NCI-H1436 (cell line): Measurements from ENCODE around the gene CCDC71L.

Source experiments
- DNase-seq: peaks from one replicate; lab custom pipeline; 2025; lab: John Stamatoyannopoulos, UW

Gene CCDC71L

DNA sequence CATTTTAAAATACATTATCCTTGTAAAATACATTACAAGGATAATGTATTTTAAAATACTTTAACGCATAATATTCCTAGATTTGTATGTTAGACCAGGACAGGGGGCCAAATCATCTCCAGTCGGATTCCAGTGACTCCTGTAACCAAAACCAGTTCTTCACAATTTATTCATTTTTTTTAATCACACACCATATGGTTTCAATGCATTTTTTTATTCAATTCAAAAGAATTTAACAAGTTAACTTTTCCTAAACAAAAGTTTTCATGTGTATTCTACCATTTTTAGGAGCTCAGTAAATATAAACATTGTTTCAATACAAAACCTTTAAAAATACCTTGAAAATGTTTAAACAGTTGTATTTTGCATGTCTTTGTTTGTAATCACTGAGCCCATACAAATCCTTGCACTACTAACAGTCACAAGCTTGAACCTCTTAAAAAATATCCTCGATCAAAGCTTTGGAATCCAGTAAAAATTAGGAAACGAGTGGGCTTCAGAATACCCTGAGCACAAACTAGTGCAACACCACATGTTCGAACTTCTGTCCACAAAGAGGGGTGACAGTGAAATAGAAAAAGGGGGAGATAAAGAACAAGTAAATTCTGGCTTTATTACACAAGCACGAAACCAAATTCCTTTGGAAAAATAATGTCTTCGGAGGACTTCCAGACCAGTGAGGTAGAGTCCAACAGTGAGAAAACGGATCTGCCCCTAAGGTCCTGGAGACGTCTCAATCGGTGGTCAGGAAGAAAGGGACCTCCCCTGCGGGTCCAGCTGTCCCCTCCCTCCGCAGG is 1.6 kb downstream of the CCDC71L start:
- no peak for DNase-seq

DNA sequence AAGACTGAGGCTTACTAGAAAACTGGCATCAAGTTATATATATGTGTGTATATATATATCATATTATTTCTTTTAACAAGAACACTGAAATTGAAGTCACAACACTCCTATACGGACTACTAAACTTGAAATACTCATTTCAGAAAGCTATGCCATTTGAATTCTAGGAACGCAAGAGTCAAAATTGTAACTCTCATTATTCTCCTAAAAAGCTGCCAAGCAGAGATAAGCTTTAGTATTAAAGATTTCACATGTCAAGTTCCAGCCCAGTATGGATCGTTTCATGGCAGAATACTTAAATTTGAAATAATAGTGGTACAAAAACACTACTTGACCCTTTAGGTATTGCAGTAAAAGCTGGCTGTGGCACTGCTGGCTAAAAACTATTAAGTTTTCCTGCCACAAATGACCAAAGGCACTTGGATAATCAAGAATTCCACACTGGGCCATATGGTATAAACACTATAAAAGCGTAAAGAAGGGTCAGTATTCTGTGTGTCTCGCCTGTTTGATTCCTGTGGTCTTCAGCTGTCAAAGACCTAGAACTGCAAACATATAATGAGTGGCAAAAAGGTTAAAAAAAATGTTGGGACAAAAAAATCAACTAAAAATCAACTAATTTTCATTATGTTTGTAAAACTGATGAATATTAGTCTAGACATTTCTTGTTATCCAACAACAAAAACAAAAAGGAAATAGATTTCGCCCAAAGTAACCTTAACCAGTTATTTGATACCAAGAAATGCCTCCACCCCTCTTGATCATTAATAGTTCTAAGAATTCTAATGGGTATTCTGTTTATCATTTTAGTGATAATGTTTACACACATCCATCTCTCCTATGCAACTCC is 2.4 kb downstream of the CCDC71L start:
- no peak for DNase-seq

DNA sequence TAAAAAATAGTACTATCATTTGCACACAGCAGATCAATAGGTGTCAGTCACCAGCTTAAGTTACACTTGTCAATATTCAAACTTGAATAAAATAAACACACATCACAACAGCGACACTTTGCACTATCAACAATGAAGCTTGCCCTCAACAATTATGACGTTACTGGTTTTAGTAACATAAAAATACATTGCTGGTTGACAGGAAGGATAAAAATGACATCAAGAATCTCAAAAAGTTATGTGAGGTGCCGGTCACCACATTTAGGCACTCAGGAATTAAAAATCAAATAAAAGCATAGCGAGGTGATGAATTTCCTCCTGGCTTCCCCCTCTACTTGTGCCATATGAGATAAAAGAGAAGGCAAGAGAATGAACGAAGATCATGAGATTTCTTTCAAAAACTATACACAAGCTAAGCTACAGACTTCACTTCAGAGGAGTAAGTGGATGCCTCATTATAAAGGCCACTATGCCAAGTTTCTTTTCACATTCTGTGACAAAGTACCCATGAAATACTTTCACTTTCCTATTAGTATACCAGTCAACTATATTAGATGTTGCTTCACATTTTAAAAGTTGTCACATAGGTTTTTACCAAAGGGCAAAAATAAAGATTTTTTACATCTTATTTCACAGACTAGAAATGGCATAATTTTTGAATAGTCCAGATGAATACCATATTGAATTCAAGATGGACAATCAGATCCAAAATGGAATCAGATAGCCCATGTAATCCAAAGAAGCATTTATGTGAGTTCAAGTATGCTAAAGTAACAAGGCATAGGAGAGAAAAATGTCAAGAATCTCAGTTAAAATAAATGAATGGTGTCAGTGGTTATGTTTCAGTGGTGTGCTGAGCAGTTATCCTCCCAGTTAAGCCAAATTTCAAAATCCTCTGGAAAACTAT is 3.6 kb downstream of the CCDC71L start:
- no peak for DNase-seq

DNA sequence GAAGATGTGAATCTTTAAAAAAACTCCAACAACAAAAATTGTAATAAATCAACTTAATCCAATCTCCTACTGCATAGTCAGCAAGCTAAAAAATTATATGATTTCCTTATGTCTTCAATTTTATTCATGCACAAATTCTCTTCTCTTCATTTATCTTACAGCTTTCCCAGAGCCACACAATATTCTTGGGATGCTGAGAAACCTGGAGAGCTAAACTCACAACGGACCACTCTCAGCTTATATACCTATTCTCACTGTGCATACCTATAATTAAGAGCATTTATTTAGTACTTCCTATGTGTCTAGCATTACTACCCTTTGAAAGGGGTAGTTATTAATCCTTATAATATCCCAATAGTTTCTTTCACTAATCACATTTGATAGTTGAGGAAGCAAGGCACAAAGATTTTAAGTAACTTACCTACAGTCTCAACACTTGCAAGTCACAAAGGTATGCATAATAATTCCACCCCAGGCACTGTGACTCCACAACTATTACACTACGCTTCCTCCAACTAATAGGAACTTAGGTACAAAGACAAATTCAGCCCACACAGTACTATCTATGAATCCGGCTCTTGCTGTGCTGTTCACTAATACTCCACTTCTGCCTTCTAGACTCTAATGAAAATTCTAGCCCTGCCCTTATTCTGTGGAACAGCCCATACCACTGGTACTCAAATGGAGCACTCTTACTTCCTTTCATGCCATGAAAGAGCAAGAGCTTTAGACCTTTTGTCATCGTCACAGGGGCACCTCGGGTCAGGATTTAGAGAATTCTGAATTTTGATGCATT is 5.1 kb downstream of the CCDC71L start:
- DNase-seq: no peak

DNA sequence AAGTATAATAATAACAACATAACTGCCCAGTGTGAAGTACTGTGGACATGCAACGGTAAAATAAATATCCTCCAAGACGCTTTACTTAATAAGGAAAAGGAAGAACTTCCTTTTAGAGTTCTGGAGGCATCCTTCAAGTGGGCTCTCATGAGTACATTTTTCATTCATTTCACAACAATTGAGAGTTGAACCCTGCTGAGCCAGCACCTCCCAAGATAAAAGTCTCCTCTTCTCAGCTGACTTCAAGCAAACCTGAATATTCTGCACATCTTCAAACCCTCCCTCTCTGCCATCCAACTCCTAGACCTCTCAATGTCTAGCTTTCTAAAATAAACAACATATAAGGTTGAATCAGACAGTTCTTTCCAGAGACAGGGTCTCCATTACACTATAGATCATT is 7.5 kb downstream of the CCDC71L start:
- no peak for DNase-seq

DNA sequence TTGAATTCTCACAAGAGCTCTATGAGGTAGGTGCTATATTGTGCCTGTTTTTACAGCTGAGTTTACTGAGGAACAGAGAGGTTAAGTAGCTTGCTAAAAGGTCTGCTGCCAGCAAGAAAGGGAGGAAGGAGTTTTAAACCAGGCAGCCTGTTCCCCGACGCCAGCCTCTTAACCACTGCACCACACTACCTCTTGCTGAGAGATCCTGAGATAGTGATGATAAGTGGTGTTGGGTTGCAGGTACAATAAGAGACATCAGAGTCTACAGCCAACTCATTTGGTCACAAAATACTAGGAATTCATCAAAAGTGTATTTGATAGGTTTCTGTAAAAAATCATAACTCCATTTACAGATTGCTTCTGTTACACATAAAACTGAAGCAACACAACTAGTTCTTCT is 8.0 kb downstream of the CCDC71L start:
- no peak for DNase-seq

DNA sequence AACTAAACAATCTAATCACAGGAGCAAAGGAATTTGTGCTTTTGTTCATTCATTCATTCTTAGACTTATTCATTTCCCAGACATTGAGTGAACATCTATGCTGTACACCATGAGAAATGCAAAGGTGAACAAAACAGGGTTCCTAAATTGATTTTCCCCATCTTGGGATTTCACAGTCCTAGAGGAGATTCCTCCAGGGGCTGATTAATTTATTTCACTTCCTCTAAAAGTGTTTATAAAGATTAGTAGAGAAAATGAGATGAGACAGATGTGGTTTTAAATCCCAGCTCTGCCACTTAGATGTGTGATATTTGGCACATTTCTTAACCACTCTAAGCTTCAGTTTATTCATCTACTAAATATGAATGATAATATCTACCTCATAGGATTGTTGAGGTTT is 8.9 kb downstream of the CCDC71L start:
- no peak for DNase-seq

DNA sequence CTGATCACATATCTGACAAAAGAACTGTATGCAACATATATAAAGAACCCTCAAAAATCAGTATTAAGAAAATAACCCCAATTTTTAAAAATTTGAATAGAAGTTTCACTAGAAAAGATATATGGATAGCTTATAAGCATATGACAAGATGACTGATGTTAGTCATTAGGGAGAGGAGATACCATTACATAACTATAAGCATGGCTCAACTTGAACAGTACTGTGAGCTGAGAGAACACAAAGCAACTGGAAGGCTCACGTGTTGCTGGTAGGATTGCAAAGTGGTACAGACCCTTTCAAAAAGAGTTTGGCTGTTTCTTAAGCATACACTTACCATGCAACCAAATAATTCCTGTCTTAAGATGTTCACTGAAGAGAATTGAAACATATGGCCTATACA is 14.7 kb downstream of the CCDC71L start:
- DNase-seq: no peak

DNA sequence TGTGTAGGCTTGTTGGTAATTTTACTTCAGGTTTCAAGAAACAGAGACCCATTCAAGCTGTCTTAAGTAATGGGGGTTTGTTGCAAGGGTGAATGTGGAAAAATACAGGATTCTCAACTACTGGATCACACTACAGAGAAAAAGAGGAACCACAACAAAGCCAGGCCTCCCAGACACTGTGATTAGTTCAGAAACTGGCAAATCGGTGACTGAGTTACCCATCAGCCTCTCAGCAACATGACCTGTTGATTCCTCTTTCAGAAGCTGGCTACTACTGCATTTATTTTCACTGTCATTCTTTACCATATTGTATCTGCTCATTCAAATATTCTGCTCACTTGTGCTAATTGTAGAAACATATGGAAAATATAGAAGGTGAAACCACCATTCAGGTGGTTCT is 16.0 kb downstream of the CCDC71L start:
- no peak for DNase-seq

DNA sequence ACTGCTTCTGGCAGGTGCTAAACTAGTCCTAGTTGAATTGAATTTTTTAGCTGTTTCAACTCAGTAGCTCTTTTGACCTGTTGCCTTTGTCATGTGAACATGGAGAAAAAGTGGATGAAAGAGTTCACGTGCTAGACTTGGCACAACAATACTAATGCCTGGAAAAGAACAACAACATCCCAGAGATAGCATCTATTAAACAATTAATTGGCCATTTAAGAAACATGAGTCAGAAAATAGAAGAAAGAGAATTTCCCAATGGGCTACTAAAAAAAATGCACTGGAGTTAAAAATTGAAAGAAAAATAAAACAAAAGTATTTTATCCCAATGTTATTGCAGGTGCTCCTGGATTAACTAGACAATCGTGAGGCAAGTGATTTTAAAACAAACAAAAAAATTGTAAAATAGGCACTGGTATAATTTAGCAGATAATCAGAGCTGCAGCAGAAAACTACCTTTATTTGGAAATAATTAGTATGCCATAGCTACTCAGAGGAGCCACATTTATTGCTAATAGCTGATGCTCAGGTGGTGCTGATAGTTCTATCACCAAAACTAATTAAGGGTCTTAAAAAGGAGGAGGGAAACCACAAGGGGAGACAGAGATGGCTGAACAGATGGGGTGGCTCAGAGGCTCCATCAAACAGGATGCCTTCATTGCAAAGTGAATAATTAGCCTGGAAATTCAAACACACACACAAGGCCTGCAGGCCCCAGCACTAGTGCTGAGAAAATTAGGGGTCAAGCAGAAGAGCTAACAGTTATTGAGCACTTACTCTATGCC is 17.6 kb downstream of the CCDC71L start:
- DNase-seq: no peak

DNA sequence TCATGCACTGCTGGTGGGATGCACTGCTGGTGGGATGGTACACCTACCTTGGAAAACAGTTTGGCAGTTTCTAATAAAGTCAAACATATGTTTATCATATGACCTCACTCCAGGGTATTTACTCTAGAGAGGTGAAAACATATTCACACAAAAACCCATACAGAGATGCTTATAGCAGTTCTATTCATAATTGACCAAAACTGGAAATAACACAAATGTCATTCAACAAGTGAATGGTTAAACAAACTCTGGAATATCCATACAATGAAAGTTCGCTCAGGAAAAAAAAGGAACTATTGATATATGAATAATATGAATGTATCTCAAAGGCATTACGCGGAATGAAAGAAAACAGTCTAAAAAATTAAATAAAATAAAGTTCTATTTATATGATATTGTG is 19.5 kb downstream of the CCDC71L start:
- DNase-seq: no peak

DNA sequence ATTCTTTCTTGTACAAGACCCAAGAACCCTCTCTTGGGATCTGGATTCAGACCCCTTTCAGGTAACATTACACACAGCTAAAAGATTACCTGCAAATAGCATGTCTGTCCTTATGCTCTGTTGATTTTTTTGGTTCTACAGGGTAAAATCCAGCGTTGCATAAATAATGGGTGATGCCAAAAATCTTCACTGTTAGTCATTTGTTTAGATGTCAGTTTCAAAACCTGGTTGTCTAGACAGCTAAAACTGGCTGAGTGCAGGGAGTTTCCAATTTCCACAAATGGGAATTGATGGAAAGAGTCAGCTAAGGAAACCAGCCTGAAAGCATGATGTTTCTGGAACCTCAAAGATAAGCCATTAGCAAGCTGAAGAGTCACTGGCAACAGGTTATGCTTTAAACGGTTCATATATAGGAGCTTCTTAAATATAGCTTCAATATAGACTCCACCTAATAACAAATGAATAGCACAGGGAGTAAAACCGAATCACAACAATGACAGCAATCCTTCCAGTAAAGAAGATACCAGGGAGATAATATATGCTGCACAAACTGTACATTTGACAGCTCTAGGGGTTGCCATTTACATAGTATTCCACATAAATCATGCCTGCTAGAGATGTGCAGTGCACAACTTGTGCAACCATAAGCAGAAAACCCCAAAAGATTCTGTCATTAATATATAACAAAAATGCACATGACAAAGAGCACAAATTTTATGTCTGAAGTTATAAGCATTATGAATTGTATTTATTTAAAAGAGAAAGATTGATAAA is 20.4 kb downstream of the CCDC71L start:
- DNase-seq: no peak

DNA sequence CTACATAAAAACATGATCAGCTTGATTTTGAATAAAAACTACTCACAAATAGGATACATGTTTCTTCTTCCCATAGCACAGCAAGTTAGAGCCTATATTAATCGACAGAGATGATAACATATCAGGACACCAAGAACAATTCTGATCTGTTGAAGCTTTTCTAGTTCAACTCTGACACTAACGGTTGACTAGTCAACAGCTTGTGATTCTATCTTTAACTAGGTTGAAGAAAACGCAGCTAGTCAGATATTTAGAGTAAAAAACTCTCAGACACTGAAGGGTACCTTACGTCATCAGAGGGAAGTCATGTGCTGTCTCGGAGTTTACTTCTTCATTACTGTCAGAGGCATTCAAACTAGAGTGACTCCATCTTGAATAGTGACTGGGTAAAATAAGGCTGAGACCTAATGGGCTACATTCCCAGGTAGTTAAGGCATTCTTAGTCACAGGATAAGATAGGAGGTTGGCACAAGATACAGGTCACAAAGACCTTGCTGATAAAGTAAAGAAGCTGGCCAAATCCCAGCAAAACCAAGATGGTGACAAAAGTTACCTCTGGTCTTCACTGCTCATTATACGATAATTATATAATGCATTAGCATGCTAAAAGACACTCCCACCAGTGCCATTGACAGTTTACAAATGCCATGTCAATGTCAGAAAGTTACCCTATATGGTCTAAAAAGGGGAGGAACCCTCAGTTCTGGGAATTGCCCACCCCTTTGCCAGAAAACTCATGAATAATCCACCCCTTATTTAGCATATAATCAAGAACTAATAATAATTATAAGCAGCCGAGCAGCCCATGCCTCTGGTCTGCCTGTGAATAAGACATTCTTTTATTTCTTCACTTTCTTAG is 21.3 kb downstream of the CCDC71L start:
- no peak for DNase-seq

DNA sequence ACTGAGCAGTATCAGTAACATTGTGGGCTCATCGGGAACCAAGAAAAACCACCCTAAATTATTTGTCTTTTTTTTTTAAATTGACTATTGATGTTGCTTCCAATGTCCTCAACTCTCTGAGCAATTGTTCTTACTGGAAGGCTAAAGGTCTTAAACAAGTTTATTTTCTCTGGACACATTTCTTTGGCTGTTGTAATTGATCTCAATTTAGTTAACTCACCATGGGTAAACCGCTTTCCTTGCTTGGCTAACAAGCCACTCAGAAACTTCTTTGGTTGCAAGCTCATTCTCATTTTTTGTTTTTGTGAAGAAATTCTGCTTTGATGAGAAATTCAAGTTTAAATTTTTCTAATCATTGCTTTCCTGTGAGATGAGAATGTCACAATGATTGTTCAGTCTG is 25.5 kb downstream of the CCDC71L start:
- DNase-seq: no peak

DNA sequence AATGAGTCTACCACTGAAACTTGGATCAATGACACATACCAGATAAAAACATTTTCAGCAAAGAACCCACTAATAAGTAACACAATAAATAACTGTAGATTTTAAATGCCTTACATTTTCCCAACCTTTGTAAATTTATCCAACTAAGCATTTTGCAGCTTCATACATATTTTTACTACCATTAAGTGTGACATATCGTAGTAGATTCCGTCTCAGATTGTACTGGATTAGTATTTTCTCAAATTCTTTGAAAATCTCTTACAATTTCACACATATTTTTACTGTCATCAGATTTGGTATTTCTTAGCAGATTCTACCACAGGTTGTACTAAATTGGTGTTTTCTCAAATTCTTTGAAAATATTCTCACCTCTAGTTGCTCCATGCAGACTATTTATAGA is 26.0 kb downstream of the CCDC71L start:
- no peak for DNase-seq

DNA sequence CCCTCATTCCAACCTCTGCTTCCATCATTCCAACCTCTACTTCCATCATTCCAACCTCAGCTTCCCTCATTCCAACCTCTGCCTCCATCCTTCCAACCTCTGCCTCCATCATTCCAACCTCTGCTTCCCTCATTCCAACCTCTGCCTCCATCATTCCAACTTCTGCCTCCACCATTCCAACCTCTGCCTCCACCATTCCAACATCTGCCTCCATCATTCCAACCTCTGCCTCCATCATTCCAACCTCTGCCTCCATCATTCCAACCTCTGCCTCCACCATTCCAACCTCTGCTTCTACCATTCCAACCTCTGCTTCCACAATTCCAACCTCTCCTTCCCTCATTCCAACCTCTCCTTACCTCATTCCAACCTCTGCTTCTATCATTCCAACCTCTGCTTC is 30.3 kb downstream of the CCDC71L start:
- DNase-seq: no peak

DNA sequence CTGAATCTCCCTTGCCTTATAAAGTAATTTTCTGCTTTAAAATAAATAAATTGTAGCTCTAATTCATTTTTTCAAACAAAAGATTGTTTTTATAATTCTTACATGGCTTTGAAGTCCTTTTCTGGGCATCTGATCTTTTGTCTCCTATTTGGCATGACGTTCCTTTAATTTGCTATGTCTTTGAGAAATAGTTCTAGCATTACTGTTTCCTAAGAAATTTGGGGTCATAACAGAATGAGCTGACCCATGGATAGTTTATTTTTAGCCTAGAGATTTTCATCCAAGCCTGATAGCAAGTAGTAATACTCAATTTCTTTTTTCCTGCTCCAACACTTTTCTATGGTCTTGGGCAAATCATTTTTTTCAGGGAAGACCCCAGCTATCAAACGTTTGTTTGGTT is 31.4 kb downstream of the CCDC71L start:
- no peak for DNase-seq

DNA sequence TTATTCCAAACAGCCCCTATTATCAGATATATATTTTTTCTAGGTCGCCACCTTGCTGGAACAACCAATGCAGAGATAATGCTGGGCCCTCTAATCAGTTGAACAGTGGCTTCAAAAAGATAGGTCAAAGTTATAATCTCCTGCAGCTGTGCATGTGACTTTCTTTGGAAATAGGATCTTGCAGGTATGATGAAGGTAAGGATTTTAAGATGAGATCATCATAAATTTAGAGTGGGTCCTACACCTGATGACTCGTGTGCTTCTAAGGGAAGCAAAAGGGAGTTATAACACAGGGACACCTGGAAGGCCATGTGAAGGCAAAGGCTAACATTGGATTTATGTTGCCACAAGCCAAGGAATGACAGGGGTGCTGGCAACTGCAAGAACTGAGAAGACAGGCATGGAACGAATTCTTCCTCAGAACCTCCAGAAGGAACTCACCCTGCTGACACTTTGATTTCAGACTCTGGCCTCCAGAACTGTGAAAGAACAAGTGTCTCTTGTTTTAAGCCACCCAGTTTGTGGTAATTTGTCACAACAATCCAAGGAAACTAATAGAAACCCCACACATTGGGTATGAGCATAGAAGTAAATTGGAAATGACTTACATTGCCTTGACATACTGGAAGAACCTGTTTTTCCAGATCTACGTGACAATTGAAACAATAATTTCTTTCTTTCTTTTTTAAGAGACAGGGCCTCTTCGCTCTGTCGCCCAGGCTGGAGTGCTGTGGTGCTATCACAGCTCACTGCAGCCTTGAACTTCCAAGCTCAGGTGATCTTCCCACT is 34.4 kb downstream of the CCDC71L start:
- no peak for DNase-seq
